GM21423 (cell line): Measurements from ENCODE around the gene KCTD14.
"Not testable (repeated sequence)": the region's sequence is repeated elsewhere in the genome, so short reads cannot be mapped to it uniquely, and the experiment has no call there.

ENCODE experiments used
- ATAC-seq: cut with Tn5 transposase; IDR thresholded peaks from one replicate; pipeline ENCODE4 v1.9.1; 2021; ENCODE audit warnings: mild to moderate bottlenecking, moderate library complexity; ENCODE audit not compliant: unreplicated experiment

KCTD14 gene, protein sequence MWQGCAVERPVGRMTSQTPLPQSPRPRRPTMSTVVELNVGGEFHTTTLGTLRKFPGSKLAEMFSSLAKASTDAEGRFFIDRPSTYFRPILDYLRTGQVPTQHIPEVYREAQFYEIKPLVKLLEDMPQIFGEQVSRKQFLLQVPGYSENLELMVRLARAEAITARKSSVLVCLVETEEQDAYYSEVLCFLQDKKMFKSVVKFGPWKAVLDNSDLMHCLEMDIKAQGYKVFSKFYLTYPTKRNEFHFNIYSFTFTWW

DNA sequence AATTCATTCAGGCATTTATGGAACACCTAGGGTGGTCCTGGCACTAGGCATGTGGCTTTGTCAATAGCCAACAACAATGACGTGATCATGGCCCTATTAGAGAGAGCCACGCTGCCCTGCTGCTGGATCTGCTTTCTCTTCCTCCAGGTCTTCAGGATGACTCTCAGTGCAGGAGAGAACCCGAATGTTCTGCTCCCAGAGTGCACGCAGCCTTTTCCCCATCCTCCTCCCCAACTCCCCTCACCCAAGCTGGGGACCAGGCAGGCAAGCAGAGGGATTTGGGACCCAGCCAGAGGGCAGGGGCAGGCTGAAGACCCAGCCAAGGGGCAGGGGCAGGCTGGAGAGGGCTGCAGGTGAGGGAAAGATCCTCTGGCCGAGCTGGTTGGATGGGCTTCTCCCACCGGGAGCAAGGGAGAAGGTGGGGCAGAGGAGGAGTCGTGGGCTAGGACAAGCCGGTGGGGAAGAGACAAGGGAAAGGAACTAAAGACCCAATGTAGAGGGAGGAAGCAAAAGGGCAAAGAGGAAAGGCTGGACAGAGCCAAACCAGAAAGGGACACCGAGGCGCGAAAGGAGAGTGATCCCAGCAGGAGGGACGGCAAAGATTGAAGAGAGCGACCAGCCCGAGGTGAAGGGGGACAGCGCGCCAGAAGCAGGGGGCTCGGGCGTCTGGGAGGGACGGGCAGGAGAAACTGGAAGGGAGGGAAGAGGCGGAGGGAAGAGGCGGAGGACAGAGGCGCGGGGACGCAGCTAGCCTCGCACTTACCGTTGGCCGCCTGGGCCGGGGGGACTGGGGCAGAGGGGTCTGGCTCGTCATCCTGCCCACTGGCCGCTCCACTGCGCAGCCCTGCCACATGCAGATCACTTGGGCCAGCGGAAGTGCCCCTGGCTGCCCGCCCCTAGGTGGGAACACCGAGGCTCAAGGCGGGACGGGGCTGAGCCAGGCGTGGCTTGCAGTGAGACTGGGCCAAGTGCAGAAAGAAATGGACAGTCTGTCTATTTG lies at the start of gene KCTD14:
Gene KCTD14 (minus strand): TSS at position 880 of the 1,000 bp plus-strand sequence. CDS start 27 bp downstream, at position 853.
- ATAC-seq = no peak

DNA sequence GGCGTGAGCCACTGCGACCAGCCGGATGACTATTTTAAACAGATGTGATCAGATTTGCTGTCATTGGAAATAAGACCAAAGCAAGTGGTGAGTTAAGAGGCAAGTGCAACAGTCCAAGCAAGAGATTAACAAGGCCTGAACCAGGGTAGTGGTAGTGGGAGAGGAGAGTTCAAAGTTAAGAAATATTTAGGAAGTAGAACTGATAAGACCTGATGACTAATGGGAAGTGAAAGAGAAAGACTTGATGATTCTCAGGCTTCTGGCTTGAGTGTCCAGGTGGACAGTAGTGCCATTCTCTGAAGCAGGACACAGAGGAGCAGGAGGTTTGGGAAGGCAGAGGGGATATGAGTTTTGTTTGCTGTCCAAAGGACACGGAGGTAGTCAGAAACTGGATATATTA lies 49.4 kb upstream of the KCTD14 start:
- no peak for ATAC-seq

DNA sequence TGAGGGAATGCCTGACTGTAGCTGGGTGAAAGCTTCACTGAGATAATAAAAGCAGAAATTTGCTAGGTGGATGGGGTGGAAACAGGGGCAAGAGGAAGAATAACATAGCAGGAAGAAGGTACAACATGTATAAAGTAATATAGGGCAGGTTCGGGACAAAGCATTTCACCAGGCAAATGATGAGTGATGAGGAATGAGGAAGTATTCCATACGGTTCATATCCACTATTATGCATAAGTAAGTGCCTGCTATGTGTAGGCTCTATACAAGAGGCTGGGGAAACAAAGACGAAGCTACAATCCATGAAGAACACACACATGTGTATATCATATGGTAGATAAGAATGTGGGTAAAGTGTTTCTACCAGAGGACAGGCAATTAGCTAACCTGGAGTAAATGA lies 48.6 kb upstream of the KCTD14 start:
- ATAC-seq = no peak

DNA sequence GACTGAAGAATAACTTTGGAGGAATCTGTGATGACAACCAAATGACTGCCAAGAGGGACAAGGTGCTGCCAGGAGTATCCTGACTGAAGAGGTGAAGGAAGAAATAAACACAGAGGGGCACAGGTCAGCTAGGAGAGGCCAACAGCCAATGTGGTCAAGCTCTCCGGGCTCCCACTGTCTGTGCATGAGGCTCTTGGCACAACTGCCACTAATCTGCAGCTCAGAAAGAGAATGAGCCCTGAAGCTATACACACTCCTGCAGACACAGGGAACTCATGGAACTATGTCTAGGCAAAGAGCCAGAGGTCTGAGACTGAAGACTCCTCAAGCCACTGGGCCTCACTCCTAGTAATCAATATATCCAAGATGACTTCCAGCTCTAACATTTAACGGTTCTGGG lies 47.5 kb upstream of the KCTD14 start:
- ATAC-seq = no peak

DNA sequence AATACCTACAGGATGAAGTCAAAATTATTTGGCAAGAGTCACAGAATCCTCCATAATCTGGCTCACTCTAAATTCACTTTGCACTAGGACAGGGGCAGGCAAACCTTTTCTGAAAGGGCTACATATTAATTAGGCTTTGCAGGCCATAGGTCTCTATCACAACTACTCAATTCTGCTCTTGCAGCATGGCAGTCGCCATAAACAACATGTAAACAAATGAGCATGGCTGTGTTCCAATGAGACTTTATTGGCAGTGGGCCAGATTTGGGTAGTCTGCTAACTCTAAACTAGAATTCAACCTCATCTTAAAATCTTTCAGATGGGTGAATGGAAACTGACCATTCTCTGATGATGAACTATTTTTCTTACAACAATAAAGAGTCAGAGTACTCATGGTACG lies 46.4 kb upstream of the KCTD14 start:
- no peak for ATAC-seq

DNA sequence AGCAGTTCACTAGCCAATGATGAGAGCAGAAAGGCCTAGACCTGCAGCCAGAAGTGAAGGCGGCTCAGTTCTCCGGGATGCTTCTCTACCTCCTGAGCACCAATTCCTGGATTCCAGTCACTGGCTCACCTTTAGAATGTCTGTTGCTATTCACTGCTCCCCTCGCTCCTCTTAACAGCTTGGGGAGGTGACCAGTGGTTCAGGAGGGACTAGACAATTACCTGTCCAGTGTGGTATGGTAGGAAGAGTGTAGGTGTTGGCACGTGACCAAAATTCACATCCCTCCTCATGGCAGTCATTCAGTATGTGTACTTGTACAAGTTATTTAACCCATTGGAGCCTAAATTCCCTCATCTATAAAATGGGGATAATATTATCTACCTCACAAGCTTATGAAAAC lies 44.6 kb upstream of the KCTD14 start:
- ATAC-seq = no peak

DNA sequence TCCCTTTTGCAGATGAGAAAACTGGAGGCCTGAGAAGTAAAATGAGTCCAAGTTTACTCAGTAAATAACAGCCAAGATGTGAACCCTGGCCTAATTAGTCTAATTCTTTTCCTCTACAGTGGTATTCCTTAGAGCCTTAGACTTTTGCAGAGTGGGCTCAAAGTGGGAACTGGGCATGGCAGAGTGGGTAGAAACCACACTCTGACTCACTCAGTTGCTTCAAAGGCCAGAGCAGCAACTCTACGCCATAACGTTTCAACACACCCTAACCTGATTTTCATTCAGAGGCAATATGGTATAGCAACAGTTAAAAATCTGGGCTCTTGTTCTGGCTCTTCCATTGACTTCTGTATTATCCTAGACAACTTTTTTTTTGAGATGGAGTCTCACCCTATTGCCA lies 43.4 kb upstream of the KCTD14 start:
- no peak for ATAC-seq

DNA sequence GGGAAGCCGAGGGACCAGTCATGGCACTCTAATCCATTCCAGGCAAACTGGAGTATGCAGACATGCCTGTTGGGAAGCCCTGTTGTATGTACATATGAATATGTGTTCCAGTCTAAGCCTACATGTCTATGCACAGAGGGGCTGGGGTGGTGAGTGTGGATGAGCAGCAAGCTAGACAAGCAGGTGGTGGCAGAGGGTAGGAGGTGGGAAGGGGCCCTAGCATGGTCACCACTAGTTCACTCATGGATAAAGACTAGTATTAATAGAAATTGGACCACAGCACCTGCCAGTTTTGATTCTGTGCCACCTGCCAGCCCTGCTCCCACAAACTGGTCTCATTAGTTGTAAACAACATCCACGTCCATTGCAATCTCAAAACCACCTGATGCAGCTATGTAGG lies 42.1 kb upstream of the KCTD14 start:
- no peak for ATAC-seq

DNA sequence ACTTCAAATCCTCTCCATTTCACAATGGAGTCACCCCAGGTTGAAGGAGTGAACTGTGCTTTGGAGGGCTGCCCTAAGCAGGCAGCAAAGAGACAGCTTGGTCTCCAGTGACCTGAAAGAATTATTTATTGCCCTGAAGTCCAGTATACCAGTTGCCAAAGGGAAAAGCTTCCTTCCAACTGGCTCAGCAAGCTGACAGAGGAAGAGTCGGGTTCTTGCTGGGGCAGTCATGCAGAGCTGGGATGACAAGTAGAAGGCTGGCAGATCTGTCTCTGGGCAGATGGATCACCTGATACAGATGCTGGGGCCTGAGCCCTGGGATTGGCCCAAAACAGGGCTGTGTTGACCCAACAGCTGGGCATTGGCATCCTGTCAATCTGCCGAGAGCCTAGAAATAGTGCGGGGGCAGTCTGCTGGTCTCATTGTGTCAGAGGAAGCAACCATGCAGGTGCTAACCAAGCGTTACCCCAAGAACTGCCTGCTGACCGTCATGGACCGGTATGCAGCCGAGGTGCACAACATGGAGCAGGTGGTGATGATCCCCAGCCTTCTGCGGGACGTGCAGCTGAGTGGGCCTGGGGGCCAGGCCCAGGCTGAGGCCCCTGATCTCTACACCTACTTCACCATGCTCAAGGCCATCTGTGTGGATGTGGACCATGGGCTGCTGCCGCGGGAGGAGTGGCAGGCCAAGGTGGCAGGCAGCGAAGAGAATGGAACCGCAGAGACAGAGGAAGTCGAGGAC lies 40.5 kb upstream of the KCTD14 start, which contains the start of gene THRSP:
Gene THRSP (plus strand): TSS at position 422 of the 742 bp plus-strand sequence. CDS start 21 bp downstream, at position 443.
- ATAC-seq = no peak

DNA sequence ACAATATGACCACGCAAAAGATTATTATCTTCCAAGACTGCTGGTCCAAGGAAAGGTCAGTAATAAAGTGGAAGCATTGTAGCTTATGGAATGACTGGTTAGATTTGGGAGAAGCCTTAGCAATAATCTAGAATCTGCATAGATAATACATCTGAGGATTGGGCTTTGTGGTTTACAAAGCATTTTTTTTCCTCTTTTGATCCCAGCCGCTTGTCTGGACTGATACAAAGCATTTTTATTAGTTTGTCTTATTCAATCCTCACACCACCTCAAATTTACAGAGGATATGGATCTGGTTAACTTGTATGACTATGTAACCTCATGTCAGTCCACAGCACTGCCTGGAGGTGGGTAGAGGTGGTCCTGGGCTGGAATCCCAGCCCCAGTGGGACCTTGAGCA lies 39.6 kb upstream of the KCTD14 start:
- no peak for ATAC-seq

DNA sequence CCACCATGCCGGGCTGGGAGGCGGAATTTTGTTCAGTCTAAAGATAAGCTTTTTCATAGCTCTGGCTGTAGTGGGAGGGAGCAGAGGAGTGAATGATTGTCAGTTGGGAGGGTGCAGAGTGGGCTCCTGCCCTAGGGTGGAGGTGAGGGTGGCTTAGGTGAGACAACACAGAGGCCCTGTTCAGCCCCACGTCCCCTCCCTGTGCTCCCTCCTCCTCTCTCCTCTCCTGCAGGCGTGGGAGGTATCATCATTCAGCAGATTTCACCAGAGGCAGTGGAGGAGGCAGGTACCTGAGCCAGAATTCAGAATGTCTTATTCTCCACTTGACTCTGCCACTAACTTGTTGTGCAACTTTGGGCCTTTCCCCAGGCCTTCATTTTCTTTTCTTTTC lies 38.8 kb upstream of the KCTD14 start:
- no peak for ATAC-seq

DNA sequence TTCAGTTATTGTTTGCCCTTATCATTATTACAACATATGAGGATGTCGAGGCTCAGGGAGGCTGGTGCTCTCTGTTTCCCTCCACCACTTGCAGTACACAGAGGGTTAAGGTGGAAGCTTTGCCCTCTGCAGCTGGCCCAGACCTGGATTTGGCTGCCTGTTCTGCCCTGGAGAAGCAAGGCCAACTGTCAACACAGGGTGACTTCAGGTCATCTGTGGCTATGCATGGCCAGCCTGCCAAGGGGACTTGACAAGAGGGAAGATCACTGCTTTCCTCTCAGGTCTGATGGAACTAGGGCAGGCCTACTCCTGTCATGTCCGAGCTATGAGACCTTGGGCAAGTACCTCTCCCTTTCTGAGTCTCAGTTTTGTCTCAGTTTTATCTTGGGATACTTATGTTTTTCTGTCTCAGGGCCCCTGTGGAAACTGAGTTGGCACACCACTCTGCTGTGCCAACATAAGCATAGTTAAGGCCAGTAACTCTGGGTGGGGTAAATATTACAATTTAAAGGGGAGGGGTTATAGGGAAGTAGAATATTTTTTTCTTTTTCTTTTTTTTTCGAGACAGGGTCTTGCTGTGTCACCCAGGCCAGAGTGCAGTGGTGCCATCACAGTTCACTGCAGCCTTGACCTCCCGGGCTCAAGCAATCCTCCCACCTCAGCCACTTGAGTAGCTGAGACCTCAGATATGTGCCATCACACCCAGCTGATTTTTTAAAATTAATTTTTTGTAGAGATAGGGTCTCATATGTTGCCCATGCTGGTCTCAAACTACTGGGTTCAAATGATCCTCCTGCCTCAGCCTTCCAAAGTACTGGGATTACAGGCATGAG lies 38.2 kb upstream of the KCTD14 start:
- ATAC-seq = no peak

DNA sequence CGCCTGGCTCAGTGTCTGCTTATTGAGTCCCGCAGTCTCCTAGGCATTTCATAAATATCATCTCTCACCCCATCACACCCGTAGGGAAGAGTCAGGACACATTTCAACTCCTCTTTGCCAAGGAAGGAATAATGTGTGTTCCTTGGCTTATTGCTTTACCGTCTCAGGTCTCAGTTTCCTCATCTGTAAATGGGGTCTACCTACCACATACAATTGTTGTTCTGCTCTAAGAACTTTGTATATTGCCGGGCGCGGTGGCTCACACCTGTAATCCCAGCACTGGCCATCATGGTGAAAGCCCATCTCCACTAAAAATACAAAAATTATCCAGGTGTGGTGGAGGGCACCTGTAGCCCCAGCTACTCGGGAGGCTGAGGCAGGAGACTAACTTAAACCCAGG lies 37.5 kb upstream of the KCTD14 start:
- no peak for ATAC-seq

DNA sequence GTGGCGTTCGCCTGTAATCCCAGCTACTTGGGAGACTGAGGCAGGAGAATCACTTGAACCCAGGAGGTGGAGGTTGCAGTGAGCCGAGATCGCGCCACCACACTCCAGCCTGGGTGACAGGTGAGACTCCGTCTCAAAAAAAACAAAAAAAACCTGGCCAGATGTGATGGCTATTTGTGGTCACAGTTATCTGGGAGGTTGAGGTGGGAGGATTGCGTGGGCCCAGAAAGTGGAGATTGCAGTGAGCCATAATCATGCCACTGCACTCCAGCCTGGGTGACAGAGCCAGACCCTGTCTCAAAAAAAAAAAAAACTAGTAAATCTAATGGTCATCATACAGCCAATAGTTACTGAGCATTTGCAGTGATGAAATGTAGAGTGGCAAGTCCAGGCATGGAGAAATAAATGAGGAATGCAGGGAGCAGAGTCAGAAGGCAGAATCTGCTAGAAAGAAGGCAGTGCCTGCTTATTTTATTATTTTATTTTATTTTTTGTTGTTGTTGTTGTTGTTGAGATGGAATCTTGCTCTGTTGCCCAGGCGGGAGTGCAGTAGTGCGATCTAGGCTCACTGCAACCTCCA lies 36.8 kb upstream of the KCTD14 start:
- not testable (repeated sequence) for ATAC-seq

DNA sequence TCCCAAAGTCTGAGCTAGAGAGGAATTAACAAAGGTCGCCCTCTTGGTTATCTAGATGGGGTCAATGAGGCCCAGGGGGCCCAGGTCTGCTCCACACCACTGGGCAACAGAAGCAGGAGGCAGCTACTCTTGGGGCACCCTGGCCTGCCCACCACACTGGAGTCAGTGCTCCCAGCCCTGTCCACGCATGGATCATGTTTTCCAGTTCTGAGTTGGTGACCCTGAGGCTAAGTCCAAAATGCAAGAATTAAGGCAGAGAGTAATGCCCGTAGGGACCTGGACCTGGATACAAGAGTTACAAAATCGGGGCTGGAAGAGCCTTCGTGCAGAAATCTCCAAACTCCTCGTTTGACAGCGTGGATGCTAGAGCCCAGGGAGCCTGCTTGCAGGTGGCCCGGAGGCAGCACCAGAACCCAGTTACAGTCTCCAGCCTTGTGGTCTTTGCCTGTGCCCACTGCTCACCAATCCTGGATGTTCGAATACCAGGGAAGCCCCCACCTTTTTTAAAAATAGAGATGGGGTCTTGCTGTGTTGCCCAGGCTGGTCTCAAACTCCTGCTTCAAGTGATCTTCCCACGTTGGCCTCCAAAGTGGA lies 34.5 kb upstream of the KCTD14 start:
- ATAC-seq = no peak

DNA sequence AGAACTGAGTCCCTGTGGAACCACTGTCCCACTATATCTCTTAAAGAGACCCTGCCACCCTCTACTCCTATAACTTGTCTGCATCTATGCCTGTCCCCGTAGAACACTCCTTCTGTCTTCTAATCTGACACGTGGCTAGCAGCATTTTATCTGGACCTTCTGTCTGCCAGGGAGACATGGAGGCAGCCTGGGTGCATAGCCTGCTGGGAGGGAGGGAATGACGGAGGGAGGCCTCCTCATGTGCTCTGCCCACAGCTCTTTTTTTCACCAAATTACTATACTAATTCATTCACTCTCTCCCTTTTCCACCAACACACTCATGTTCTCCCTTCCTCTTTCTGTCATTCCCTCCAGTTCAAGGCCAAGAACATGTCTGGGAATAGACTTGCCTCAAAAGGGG lies 33.0 kb upstream of the KCTD14 start:
- ATAC-seq = no peak

DNA sequence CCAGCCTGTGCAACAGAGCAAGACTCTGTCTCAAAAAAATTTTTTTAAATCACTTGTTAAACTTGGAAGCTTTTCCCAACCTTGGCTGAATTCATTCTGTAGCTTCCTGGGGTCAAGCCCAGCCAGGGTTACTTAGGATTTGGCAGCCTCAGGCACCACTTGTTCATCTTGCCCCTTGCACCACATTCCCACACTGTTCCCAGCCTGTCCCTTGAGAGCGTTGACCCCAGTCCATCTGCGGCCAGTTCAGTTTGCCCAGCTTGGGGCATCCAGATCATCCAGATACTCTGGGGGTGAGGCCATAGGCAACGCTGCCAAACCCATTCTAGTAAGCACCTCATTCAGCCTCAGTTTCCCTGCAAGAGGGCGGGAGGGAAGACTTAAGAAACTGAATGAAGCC lies 31.9 kb upstream of the KCTD14 start:
- ATAC-seq = no peak

DNA sequence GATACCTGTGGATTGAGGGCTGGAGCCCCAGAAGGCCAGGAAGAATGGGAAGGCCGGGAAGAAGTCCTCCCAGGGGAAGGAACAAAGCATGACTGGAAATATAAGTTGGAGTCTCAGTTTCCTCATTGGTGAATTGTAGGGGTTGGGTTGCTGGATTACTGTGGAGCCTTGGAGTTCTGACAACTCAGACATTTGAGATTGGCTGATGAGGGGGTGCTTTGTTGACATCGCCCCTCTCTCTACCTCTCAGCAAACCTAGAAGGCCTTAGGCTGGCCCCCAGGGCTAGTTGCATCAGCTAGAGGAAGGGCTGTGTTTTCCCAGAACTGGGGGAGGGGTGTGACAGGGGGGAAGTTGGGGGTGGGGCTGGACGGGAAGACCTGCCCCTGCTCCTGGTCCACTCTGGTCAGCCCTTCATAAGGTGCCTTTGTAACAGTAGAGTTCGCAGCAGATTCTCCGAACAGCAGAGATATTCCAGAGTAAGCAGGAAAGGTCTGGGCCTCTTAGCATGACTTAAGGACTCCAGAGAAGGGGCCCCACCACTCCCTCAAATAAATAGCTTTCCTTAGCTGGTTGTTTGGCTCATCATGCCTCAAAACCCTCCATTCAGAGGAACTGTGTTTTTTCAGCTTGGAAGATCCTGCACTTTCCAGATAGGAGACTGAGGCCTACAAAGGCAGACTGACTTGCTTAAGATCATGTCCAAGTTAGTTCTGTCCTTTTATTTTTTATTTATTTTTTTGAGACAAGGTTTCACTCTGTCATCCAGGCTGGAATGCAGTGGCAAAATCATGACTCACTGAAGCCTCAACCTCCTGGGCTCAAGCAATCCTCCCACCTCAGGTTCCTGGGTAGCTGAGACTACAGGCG lies 28.1 kb upstream of the KCTD14 start:
- no peak for ATAC-seq

DNA sequence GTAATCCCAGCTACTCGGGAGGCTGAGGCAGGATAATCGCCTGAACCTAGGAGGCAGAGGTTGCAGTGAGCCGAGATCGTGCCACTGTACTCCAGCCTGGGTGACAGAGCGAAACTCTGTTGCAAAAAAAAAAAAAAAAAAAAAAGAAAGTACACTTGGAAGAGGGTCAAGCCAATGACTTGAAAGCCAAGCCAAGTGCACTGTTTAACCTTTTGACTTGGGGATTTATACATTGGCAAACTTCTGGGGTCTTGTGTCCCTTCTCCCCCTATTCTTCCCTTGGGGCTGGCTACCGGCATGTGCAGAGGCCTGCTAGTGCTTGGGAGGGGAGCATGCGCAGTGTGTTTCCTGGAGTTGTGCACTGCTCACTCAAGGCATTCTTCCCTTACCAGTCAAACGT lies 26.3 kb upstream of the KCTD14 start:
- no peak for ATAC-seq
